Transverse colon (tissue), 4 donors: ENCODE results near the gene CRKL. TPM values are rescaled to one million over a fixed set of nuclear protein-coding genes. Genes with fewer than 3 reads are reported as not detected.

ENCODE experiments used
- DNase-seq: peaks from one replicate; pipeline ENCODE4 v3.0.0-alpha.2; 2019
- H3K27ac ChIP-seq, 4 donors: fragments of 200-600 bp; sonication (generic); 2 replicates each; pipeline ENCODE4 v1.5.1; 2016 to 2018; ENCODE audit warnings: inconsistent platforms in 4 of 4
- H3K27me3 ChIP-seq: fragments of 200-600 bp; sonication (generic); 2 replicates; pipeline ENCODE4 v1.5.1; 2017; ENCODE audit warnings: inconsistent platforms
- H3K36me3 ChIP-seq, 4 donors: fragments of 200-600 bp; sonication (generic); 2 replicates each; pipeline ENCODE4 v1.5.1; 2017 to 2019; ENCODE audit warnings: inconsistent platforms in 4 of 4
- H3K4me1 ChIP-seq, 4 donors: fragments of 200-600 bp; sonication (generic); 2 replicates each; pipeline ENCODE4 v1.5.1; 2017 to 2020; ENCODE audit warnings: inconsistent platforms in 4 of 4
- H3K4me3 ChIP-seq, 4 donors: fragments of 200-600 bp; sonication (generic); 1 replicate in 1 of 4; 2 replicates in 3 of 4; pipeline versions ENCODE4 v1.5.1 to v1.6.1; 2017 to 2019; ENCODE audit warnings: inconsistent platforms in 4 of 4
- H3K9me3 ChIP-seq, 2 donors: fragments of 200-600 bp; sonication (generic); 2 replicates each; pipeline ENCODE4 v1.5.1; 2017 to 2019; ENCODE audit warnings: inconsistent platforms in 2 of 2
- EP300 ChIP-seq: sonication (generic); formaldehyde crosslinking; IDR thresholded peaks from one replicate; pipeline ENCODE4 v1.6.1; 2017; ENCODE audit warnings: antibody characterized with exemption, low read depth
- POLR2A ChIP-seq: fragments of 450-650 bp; IDR thresholded peaks from one replicate; pipeline ENCODE4 v1.6.1; 2016; ENCODE audit warnings: antibody characterized with exemption, mild to moderate bottlenecking, moderate library complexity
- POLR2AphosphoS5 ChIP-seq, 3 donors: sonication (generic); formaldehyde crosslinking; IDR thresholded peaks; one replicate each; pipeline ENCODE4 v1.6.1; 2016; ENCODE audit warnings: antibody characterized with exemption in 3 of 3
- WGBS, 2 donors: methylation state at CpG; one replicate each; pipeline ENCODE4 v1.1.5; 2018; ENCODE audit warnings: low coverage in 1 of 2; 5-methylcytosine and 5-hydroxymethylcytosine counted together
- in situ Hi-C, 4 donors: fragments of 200-750 bp; cut with MboI; loops; one replicate each; pipeline versions ENCODE4 v1.15.0 to v1.15.1; 2017; ENCODE audit warnings: low sequenced_read_pairs in 3 of 4, low pct_ligation_motif_present in 1 of 4, low pct_unique_long_range_greater_than_20kb in 1 of 4
- intact Hi-C: fragments of 100-400 bp; cut with DNase I; formaldehyde crosslinking; loops from one replicate; pipeline ENCODE4 v1.15.1; 2023; ENCODE audit warnings: low total_unique reads
- total RNA-seq, 4 donors: library from RNA; depleted of rRNA; stranded (reverse); fragments of >200 nt; gene quantifications; one replicate each; pipeline ENCODE4 v1.1.0, GENCODE V29; 2016
- TF ChIP-seq, protein P1 (sequence below), 5 experiments: fragments of 200-600 bp in 3 of 5; fragments of 450-650 bp in 2 of 5; sonication (generic) in 3 of 5; IDR thresholded peaks; 1 replicate in 2 of 5; 2 replicates in 3 of 5; pipeline ENCODE4 v1.5.1; 2016 to 2017; ENCODE audit warnings: antibody characterized with exemption in 5 of 5, inconsistent platforms in 3 of 5, mild to moderate bottlenecking in 2 of 5, moderate library complexity in 1 of 5

Gene CRKL
- total RNA-seq, 4 donors from 2014 or later: 37.0 to 56.7 (median 48.6) TPM

DNA sequence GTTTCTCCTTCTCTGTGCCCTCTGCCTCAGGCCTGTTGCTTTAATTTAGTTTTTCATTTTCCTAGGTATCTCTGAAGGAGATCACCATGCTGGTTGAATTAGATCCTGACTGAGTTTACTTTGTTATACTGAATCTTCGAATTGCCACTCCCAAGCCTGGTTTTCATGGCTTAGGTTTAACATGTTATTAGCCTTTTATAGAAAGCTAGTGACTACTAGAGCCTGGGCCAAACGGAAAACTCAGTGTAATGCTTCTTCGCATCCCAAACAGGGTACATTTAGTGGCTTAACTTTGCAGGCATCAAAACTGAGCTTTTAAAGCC is 3.6 kb downstream of the CRKL start:
- Histone ChIP-seq H3K9me3 (no peaks in the 10 kb centered on the region), H3K27ac (peak overlapping the region; percentile 94 to 100 (median 96)), H3K4me3 (peak overlapping the region in 3 of 4 donors; percentile 57 to 86 (median 71)), H3K4me1 (peaks cover 0 to 76% (median 47%) of the 10 kb centered on the region in 4 donors), H3K27me3 (no peaks in the 10 kb centered on the region), H3K36me3 (no peaks in the 10 kb centered on the region)
- intact Hi-C loops: no loop called here
- TF ChIP-seq POLR2A (no peak), EP300 (no peak), POLR2AphosphoS5 (IDR thresholded peaks at IDR 0.05) (no peak)
- TF ChIP-seq, protein P1, sequence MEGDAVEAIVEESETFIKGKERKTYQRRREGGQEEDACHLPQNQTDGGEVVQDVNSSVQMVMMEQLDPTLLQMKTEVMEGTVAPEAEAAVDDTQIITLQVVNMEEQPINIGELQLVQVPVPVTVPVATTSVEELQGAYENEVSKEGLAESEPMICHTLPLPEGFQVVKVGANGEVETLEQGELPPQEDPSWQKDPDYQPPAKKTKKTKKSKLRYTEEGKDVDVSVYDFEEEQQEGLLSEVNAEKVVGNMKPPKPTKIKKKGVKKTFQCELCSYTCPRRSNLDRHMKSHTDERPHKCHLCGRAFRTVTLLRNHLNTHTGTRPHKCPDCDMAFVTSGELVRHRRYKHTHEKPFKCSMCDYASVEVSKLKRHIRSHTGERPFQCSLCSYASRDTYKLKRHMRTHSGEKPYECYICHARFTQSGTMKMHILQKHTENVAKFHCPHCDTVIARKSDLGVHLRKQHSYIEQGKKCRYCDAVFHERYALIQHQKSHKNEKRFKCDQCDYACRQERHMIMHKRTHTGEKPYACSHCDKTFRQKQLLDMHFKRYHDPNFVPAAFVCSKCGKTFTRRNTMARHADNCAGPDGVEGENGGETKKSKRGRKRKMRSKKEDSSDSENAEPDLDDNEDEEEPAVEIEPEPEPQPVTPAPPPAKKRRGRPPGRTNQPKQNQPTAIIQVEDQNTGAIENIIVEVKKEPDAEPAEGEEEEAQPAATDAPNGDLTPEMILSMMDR (IDR thresholded peaks at IDR 0.05): no peak
- no peak for DNase-seq
- in situ Hi-C loops: no loop called here
- 26% methylated on average over 3 of the region's 3 CpGs; no CpG with 5 or more reads in 1 of the 2 donors for WGBS, 2 donors

DNA sequence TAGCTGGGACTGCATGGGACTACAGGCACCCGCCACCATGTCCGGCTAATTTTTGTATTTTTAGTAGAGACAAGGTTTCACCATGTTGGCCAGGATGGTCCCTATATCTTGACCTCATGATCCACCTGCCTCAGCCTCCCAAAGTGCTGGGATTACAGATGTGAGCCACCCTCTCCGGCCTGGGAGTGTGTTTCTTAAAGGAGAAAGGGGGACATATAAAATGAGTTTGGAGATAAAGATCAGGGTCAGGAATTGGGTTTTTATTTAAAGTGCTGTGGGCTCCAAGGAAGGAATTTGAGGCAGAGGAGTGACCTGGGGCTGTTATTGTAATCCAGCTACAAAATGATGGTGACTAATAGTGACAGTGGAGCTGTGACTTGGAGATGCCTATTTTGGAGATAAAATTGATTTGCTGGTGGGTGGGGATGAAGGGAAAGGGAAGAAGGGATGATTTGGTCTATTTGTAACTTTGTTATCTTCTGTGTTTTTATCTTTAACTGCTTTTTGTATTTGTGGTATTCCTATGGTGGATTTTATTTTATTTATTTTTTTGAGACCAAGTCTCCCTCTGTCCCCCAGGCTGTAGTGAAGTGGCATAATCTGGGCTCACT is 5.0 kb downstream of the CRKL start:
- H3K4me1 ChIP-seq: peaks cover 0 to 76% (median 46%) of the 10 kb centered on the region in 4 donors
- WGBS, 2 donors: 63 to 92% methylated on average over 2 to 3 of the region's 3 CpGs
- DNase-seq: no peak
- H3K9me3 ChIP-seq: no peaks in the 10 kb centered on the region
- H3K27me3 ChIP-seq: no peaks in the 10 kb centered on the region
- H3K4me3 ChIP-seq: no peak overlapping the region
- TF ChIP-seq, protein P1 (IDR thresholded peaks at IDR 0.05): no peak
- TF ChIP-seq POLR2AphosphoS5 (IDR thresholded peaks at IDR 0.05) (no peak), POLR2A (no peak)
- no peak overlapping the region for H3K27ac ChIP-seq
- no peaks in the 10 kb centered on the region for H3K36me3 ChIP-seq
- intact Hi-C loops (no loop called here), in situ Hi-C loops (no loop called here)

DNA sequence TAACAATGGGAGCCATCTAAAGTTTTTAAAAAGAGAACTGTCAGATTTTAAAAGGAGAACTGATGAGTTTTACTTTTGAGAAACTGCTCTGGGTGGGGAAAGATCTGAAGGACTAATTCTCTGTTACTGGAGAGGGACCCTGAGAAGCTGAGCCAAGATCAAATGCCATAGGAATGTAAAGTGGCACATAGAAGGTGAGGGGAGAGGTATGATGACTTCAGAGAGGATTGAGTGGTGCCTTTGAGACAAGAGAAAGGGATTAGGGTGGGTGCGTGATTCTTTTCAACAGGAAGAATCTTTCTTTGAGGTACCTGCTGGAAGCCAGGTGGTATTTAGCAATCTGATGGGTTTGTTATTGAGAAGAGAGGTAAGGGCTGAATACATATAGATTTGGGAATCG is 9.0 kb downstream of the CRKL start:
- TF ChIP-seq POLR2AphosphoS5 (IDR thresholded peaks at IDR 0.05) (no peak), POLR2A (no peak), EP300 (no peak)
- TF ChIP-seq, protein P1 (IDR thresholded peaks at IDR 0.05): no peak
- DNase-seq: no peak
- in situ Hi-C loops (no loop called here), intact Hi-C loops (no loop called here)
- H3K36me3 ChIP-seq: no peaks in the 10 kb centered on the region
- no peak overlapping the region for H3K4me3 ChIP-seq
- WGBS, 2 donors: 86 to 94% methylated on average over 2 of the region's 2 CpGs
- no peaks in the 10 kb centered on the region for H3K27me3 ChIP-seq
- H3K27ac ChIP-seq: no peak overlapping the region
- no peaks in the 10 kb centered on the region for H3K9me3 ChIP-seq
- H3K4me1 ChIP-seq: peaks cover 0 to 68% (median 30%) of the 10 kb centered on the region in 4 donors

DNA sequence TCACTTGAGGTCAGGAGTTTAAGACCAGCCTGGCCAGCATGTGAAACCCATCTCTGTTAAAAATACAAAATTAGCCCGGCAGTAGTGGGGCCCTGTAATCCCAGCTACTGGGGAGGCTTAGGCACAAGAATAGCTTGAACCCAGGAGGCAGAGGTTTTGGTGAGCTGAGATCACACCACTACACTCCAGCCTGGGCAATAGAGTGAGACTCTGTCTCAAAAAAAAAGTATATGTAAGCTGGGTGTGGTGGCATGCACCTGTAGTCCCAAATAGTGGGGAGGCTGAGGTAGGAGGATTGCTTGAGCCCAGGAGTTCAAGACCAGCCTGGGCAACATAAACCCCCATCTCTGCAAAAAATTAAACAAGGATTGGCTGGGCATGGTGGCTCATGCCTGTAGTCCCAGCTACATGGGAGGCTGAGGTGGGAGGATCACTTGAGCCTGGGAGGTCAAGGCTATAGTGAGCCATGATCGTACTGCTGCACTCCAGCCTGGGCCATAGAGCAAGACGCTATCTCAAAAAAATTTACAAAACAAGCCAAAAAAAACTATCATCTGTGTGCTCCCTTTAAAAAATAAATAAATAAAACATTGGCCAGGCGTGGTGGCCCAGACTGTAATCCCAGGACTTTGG is 10.8 kb downstream of the CRKL start:
- Histone ChIP-seq H3K27me3 (no peaks in the 10 kb centered on the region), H3K36me3 (no peaks in the 10 kb centered on the region), H3K4me1 (peaks cover 3 to 61% (median 21%) of the 10 kb centered on the region in 4 donors), H3K4me3 (no peak overlapping the region), H3K9me3 (no peaks in the 10 kb centered on the region), H3K27ac (no peak overlapping the region)
- DNase-seq: no peak
- TF ChIP-seq, protein P1 (IDR thresholded peaks at IDR 0.05): no peak
- WGBS, 2 donors: 82 to 100% methylated on average over 1 to 4 of the region's 4 CpGs
- intact Hi-C loops: no loop called here
- in situ Hi-C loops: no loop called here
